Measurements from ENCODE around the gene SRSF12.
"Not testable (repeated sequence)": the region's sequence is repeated elsewhere in the genome, so short reads cannot be mapped to it uniquely, and the experiment has no call there.

Gene SRSF12

GRCh38 chr6:89071036-89071435, 46.8 kb downstream of the SRSF12 start:
- no peak for DNase-seq (ENCODE audit: low spot score)

GRCh38 chr6:89069536-89070163, 48.2 kb downstream of the SRSF12 start:
- DNase-seq (ENCODE audit: low spot score): no peak

- no peak for DNase-seq (ENCODE audit: low spot score)
Measured at GRCh38 chr6:89068695-89069094, 49.2 kb downstream of the SRSF12 start.

GRCh38 chr6:89067796-89068195, 50.1 kb downstream of the SRSF12 start:
- DNase-seq (ENCODE audit: low spot score): no peak

DNA sequence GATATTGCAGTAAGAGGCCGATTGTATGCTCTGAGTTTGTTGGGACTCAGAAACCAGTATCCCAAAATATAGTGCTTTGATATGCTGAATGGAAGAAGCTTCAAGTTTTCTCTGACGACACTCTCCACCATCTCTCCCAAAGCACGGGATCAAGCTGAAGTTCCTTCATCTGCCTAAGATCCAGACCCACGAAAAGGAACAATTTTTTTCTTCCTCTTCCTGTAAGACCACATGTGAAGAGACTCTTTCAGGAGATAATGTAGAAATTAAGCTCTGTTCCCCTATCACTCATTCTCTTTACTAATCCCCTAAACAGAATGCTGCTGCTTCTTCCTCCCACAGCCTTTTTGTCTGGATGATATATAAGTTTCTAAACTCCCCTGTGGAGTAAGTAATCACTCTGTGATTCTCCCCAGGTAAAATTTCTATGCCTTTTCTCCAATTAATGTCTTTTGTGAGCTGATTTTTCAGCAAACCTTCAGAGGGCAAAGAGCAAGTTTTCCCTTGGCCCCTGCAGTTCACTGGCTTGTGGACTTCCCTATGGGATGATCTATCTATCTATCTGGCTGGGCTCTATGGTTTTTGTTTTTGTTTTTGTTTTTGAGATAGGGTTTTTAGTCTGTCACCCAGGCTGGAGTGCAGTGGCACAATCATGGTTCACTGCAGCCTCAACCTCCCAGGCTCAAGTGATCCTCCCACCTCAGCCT, 50.8 kb downstream of the SRSF12 start:
- no peak for DNase-seq (ENCODE audit: low spot score)

DNA sequence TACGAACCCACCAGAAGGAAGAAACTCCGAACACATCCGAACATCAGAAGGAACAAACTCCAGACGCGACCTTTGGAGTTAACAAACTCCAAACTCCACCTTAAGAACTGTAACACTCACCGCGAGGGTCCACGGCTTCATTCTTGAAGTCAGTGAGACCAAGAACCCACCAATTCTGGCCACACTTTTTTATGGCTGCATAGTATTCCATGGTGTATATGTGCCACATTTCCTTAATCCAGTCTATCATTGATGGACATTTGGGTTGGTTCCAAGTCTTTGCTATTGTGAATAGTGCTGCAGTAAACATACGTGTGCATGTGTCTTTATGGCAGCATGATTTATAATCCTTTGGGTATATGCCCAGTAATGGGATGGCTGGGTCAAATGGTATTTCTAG, 51.8 kb downstream of the SRSF12 start:
- DNase-seq (ENCODE audit: low spot score): not testable (repeated sequence)

- not testable (repeated sequence) for DNase-seq (ENCODE audit: low spot score)
Measured at GRCh38 chr6:89064931-89065330, 52.9 kb downstream of the SRSF12 start.

DNA sequence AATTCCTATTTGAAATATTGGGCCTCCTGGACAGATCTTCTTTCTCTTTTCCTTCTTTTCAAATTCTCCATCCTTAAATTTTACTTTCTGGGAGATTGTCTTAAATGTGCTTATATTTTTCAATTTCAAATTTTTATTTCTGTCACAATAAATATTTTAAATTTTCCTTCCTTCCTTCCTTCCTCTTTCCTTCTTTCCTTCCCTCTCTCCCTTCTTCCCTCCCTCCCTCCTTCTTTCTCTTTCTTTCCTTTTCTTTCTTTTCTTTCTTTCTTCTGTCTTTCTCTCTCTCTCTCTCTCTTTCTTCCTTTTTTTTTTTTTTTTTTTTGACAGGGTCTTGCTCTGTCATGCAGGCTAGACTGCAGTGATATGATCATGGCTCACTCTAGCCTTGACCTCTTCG, 54.0 kb downstream of the SRSF12 start:
- DNase-seq (ENCODE audit: low spot score): no peak

DNA sequence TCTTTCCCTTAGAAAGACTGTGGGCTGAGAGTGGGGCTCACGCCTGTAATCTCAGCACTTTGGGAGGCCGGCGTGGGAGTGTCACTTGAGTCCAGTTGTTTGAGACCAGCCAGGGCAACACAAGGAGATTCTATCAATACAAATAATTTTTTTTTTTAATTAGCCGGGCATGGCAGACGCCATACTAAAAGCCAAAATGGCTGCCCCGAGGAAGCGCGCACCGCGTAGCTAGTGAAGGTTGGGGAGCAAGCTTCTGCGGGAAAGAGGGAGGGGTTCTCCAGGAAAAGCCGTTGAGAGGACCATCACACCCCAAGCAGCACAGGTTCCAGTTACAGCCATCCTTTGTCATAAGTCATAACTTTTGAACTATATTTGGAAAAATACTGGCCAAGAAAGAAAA, 58.6 kb downstream of the SRSF12 start:
- no peak for DNase-seq (ENCODE audit: low spot score)

GRCh38 chr6:89058627-89059026, 59.2 kb downstream of the SRSF12 start:
- DNase-seq (ENCODE audit: low spot score): no peak

GRCh38 chr6:89057759-89058158, 60.1 kb downstream of the SRSF12 start:
- no peak for DNase-seq (ENCODE audit: low spot score)

GRCh38 chr6:89054208-89054607, 63.7 kb downstream of the SRSF12 start:
- DNase-seq (ENCODE audit: low spot score): no peak

DNA sequence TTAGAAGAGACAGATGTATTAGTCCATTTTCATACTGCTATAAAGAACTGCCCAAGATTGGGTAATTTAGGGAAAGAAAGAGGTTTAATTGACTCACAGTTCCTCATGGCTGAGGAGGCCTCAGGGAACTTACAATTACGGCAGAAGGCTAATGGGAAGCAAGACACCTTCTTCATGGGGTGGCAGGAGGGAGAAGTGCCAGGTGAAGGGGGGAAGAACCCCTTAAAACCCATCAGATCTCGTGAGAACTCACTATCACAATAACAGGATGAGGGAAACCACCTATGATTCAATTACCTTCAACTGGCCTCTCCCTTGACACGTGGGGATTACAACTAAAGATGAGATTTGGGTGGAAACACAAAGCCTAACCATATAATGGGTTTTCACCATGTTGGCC, 66.2 kb downstream of the SRSF12 start:
- no peak for DNase-seq (ENCODE audit: low spot score)

- DNase-seq (ENCODE audit: low spot score): no peak
Measured at GRCh38 chr6:89050697-89051096, 67.2 kb downstream of the SRSF12 start.

DNA sequence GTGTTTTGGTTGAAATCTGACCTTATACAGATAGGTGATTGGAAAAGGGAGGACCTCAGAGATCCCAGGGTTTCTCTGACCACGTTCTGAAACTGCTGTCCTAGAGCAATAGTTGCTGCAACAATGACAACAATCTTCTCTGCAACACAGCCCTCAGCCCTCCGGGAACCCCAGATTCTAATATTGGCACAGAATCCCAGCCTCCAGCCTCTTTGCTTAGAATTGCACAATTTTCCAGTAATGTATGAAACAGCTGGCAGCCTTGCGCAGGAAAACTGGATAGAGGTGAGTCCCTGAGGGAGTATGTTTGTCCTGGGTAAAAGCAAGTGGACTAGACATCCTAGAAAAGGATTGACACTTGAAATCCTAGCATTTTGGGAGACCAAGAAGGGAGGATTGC, 67.7 kb downstream of the SRSF12 start:
- DNase-seq (ENCODE audit: low spot score): no peak

- DNase-seq (ENCODE audit: low spot score): no peak
Measured at GRCh38 chr6:89048985-89049384, 68.9 kb downstream of the SRSF12 start.

DNA sequence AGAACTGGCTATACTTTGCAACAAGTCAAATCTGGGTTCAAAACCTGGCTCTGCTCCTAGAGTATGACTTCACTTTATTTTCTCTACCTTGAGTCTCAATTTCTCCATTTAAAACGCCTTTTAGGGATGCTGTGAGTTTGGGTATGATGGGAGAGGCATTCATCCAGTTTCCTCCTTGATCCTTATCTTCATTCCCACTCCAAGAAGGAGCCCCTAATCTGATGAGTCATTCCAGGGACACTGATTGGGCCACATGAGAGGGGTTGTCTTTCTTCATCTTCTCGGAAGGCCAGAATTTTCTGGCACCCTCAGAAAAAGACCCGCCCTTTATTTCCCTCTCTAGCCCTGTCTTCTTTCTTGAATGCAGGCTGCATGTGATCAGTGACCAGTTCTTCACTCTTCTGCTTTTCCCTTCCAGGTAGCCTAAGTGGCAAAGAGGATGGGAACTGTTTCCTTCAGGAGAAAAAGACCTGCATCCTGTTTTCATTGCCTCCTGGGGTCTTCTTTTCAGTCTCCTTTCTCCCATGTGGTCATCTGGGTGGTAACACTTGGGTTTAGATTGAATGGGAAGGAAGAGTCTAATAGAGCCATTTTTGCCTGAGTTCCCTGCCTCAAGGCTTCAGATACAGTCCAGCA, 69.5 kb downstream of the SRSF12 start:
- DNase-seq (ENCODE audit: low spot score): no peak

DNA sequence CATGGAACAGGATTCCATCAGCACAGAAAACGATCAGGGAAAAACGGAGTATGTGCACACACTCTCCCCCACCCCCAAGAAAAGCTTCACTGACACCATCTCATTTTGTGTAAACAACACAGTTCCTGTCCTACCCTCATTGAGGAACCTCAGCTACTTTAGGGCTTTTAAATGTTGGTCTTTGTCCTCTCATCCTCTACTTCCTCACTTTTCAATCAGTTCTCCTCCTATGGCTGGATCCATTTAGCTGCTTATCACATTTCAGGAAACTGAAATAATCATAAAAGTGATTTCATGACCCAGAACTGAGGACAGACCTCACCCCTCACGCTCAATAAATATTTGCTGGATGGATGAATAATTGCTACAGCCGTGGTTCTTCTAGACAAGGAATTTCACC, 70.4 kb downstream of the SRSF12 start:
- no peak for DNase-seq (ENCODE audit: low spot score)
